GM12892 (cell line): ENCODE measurements around the gene KCNS3.

Experiments
- POLR2A ChIP-seq: IDR thresholded peaks from 2 replicates; pipeline ENCODE4 v1.6.1; 2011; ENCODE audit warnings: low read depth, low read length, control low read depth
- POLR2AphosphoS5 ChIP-seq: IDR thresholded peaks from 2 replicates; pipeline ENCODE4 v1.6.1; 2011; ENCODE audit warnings: low read depth, low read length, control low read depth
- TAF1 ChIP-seq: IDR thresholded peaks from 2 replicates; pipeline ENCODE4 v1.6.1; 2011; ENCODE audit warnings: low read depth, mild to moderate bottlenecking, control low read depth, low read length, borderline replicate concordance

GRCh38 chr2:17951563-17951962 lies 73.1 kb downstream of the KCNS3 start:
- no peak for TF ChIP-seq TAF1
- TF ChIP-seq POLR2AphosphoS5, result no peak
- no peak for TF ChIP-seq POLR2A
